GM23338 (cell line): Measurements from ENCODE around the gene LYRM7. TPM values are rescaled to one million over a fixed set of nuclear protein-coding genes. Genes with fewer than 3 reads are reported as not detected.

Experiments
- ATAC-seq: fragments of 200-7000 bp; cut with Tn5 transposase; 3 replicates; pipeline ENCODE4 v1.9.1; 2020
- DNase-seq: peaks from one replicate; pipeline ENCODE4 v3.0.0-alpha.2; 2015; ENCODE audit warnings: low spot score
- H2AFZ ChIP-seq: fragments of 200-600 bp; sonication (generic); 2 replicates; pipeline ENCODE4 v1.8.0; 2016; ENCODE audit warnings: antibody characterized with exemption, mild to moderate bottlenecking, moderate library complexity
- H3F3A ChIP-seq: fragments of 200-600 bp; sonication (generic); replicated peaks from 2 replicates; pipeline ENCODE4 v1.8.0; 2017; ENCODE audit warnings: antibody characterized with exemption, mixed run types, low read depth
- H3K27ac ChIP-seq: fragments of 200-600 bp; sonication (generic); 2 replicates; pipeline ENCODE4 v1.6.1; 2016; ENCODE audit warnings: low read depth
- H3K27me3 ChIP-seq: fragments of 200-600 bp; sonication (generic); 2 replicates; pipeline ENCODE4 v1.8.0; 2016; ENCODE audit warnings: mild to moderate bottlenecking, mixed run types, moderate library complexity; ENCODE audit not compliant: insufficient read depth
- H3K36me3 ChIP-seq: fragments of 200-600 bp; sonication (generic); 2 replicates; pipeline ENCODE4 v1.8.0; 2016; ENCODE audit warnings: mild to moderate bottlenecking; ENCODE audit not compliant: insufficient read depth
- H3K4me1 ChIP-seq: fragments of 200-600 bp; sonication (generic); 2 replicates; pipeline ENCODE4 v1.8.0; 2016; ENCODE audit warnings: mild to moderate bottlenecking, moderate library complexity; ENCODE audit not compliant: insufficient read depth
- H3K4me2 ChIP-seq: fragments of 200-600 bp; sonication (generic); 2 replicates; pipeline ENCODE4 v1.7.1; 2017; ENCODE audit warnings: mixed run types
- H3K4me3 ChIP-seq: fragments of 200-600 bp; sonication (generic); 2 replicates; pipeline ENCODE4 v1.6.1; 2016; ENCODE audit warnings: mixed run types
- H3K79me2 ChIP-seq: fragments of 200-600 bp; sonication (generic); replicated peaks from 2 replicates; pipeline ENCODE4 v1.8.0; 2017; ENCODE audit warnings: mild to moderate bottlenecking; ENCODE audit not compliant: insufficient read depth
- H3K9me2 ChIP-seq: fragments of 200-600 bp; sonication (generic); 2 replicates; pipeline ENCODE4 v1.8.0; 2017; ENCODE audit not compliant: insufficient read depth
- H4K20me1 ChIP-seq: fragments of 200-600 bp; sonication (generic); replicated peaks from 2 replicates; pipeline ENCODE4 v1.8.0; 2017; ENCODE audit warnings: mild to moderate bottlenecking; ENCODE audit not compliant: insufficient read depth
- H3K27ac Mint-ChIP-seq: 2 replicates; pipeline ENCODE4 v1.8.0; 2020; ENCODE audit warnings: inconsistent platforms, mild to moderate bottlenecking, moderate library complexity, mixed read lengths
- H3K27me3 Mint-ChIP-seq: 3 replicates; pipeline ENCODE4 v1.8.0; 2022; ENCODE audit warnings: low read depth, mild to moderate bottlenecking, moderate library complexity, mixed read lengths, inconsistent platforms; ENCODE audit not compliant: insufficient read depth, poor library complexity
- H3K36me3 Mint-ChIP-seq: 3 replicates; pipeline ENCODE4 v1.8.0; 2021; ENCODE audit warnings: low read depth, mild to moderate bottlenecking, inconsistent platforms, moderate library complexity, mixed read lengths
- H3K4me1 Mint-ChIP-seq: 3 replicates; pipeline ENCODE4 v1.8.0; 2020; ENCODE audit warnings: mild to moderate bottlenecking, inconsistent platforms, mixed read lengths
- H3K4me3 Mint-ChIP-seq: 3 replicates; pipeline ENCODE4 v1.8.0; 2021; ENCODE audit warnings: moderate library complexity, mild to moderate bottlenecking, inconsistent platforms, mixed read lengths
- H3K9me3 Mint-ChIP-seq: 3 replicates; pipeline ENCODE4 v1.8.0; 2020; ENCODE audit warnings: moderate library complexity, mild to moderate bottlenecking, inconsistent platforms, mixed read lengths
- CREB1 ChIP-seq: fragments of 250-450 bp; sonication (Bioruptor Pico); IDR thresholded peaks from 2 replicates; pipeline ENCODE4 v1.5.0; 2020; ENCODE audit warnings: low read depth, mild to moderate bottlenecking, moderate library complexity
- EZH2 ChIP-seq: fragments of 200-600 bp; sonication (generic); IDR thresholded peaks from one replicate; pipeline ENCODE4 v1.8.0; 2017; ENCODE audit warnings: antibody characterized with exemption, mild to moderate bottlenecking, low read depth; ENCODE audit not compliant: unreplicated experiment
- EZH2phosphoT487 ChIP-seq: fragments of 200-600 bp; sonication (generic); IDR thresholded peaks from one replicate; pipeline ENCODE4 v1.8.1; 2018; ENCODE audit warnings: antibody characterized with exemption; ENCODE audit not compliant: unreplicated experiment
- JUNB ChIP-seq: IDR thresholded peaks from one replicate; pipeline ENCODE4 v1.6.1; 2016; ENCODE audit warnings: antibody characterized with exemption; ENCODE audit not compliant: unreplicated experiment
- NANOG ChIP-seq: IDR thresholded peaks from 2 replicates; pipeline ENCODE4 v1.6.1; 2016; ENCODE audit warnings: antibody characterized with exemption, borderline replicate concordance
- POLR2AphosphoS5 ChIP-seq: IDR thresholded peaks from 2 replicates; pipeline ENCODE4 v1.6.1; 2016; ENCODE audit warnings: antibody characterized with exemption, low read depth
- STAT1 ChIP-seq: IDR thresholded peaks from one replicate; pipeline ENCODE4 v1.6.1; 2016; ENCODE audit warnings: antibody characterized with exemption; ENCODE audit not compliant: unreplicated experiment
- ZNF114 ChIP-seq: fragments of 250-450 bp; sonication (Bioruptor Pico); IDR thresholded peaks from 2 replicates; pipeline ENCODE4 v1.5.0; 2020; ENCODE audit warnings: mild to moderate bottlenecking, moderate library complexity
- ZNF331 ChIP-seq: fragments of 250-450 bp; sonication (Bioruptor Pico); IDR thresholded peaks from 2 replicates; pipeline ENCODE4 v1.5.0; 2020; ENCODE audit warnings: low read depth, mild to moderate bottlenecking, moderate library complexity
- polyA plus RNA-seq: library from polyadenylated mRNA; unstranded; fragments of >200 nt; fragmentation: Nextera tagmentation; extraction: Ambion mirVana; gene quantifications from 2 replicates; pipeline ENCODE4 v1.2.1, GENCODE V29; 2016
- total RNA-seq: library from RNA; depleted of rRNA; stranded (reverse); fragments of >200 nt; shearing (Covaris generic); gene quantifications from 2 replicates; pipeline ENCODE4 v1.2.3, GENCODE V29; 2014
- TF ChIP-seq, protein P1 (sequence below): IDR thresholded peaks from one replicate; pipeline ENCODE4 v1.6.1; 2018; ENCODE audit warnings: antibody characterized with exemption; ENCODE audit not compliant: unreplicated experiment
- TF ChIP-seq, protein P2 (sequence below): IDR thresholded peaks from 2 replicates; pipeline ENCODE4 v1.6.1; 2016; ENCODE audit warnings: antibody characterized with exemption
- TF ChIP-seq, protein P3 (sequence below), 2 experiments: fragments of 200-600 bp in 1 of 2; sonication (generic) in 1 of 2; conservative IDR thresholded peaks; 2 replicates each; pipeline versions ENCODE4 v1.5.1 to v1.6.1; 2016 to 2017; ENCODE audit warnings: antibody characterized with exemption in 2 of 2, low read depth in 2 of 2, mild to moderate bottlenecking in 2 of 2, moderate library complexity in 1 of 2
- TF ChIP-seq, protein P4 (sequence below): fragments of 250-450 bp; sonication (Bioruptor Pico); IDR thresholded peaks from 2 replicates; pipeline ENCODE4 v1.5.0; 2020; ENCODE audit warnings: mild to moderate bottlenecking, moderate library complexity

LYRM7 gene
- total and polyA plus RNA-seq, 2 experiments from 2014 or later: 11.3 to 34.8 TPM

DNA sequence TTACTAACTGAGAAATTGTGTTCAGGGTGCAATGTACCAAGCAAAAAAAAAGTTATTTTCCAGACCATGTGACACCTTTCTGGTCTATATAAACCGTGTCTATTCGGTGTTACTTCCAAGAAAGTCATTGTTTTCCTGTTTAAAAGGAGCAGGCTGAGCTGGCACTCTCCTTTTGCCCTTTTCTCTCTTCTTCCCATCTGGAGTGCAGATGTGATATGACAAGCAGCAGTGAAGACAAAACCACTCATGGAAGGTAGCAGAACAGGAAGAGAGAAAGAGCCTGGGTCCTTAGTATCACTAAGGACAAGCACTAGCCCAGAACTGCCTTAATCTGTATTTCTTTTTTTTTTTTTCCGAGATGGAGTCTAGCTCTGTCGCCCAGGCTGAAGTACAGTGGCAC is 25.6 kb downstream of the LYRM7 start:
- Histone ChIP-seq H4K20me1 (no peaks in the 10 kb centered on the region), H3K79me2 (no peaks in the 10 kb centered on the region), H3K36me3 (no peaks in the 10 kb centered on the region), H3K4me1 (no peaks in the 10 kb centered on the region; the same call in 1 of the 2 replicates), H2AFZ (no peak overlapping the region), H3K9me2 (no peaks in the 10 kb centered on the region), H3K27ac (no peak overlapping the region), H3K4me3 (no peak overlapping the region), H3K27me3 (no peaks in the 10 kb centered on the region), H3K4me2 (no peak overlapping the region), H3F3A (no peaks in the 10 kb centered on the region)
- no peak overlapping the region for H3K4me3 Mint-ChIP-seq
- H3K27me3 Mint-ChIP-seq: peaks cover 5% of the 10 kb centered on the region
- no peak for DNase-seq
- no peak overlapping the region for H3K27ac Mint-ChIP-seq
- H3K9me3 Mint-ChIP-seq: no peaks in the 10 kb centered on the region
- peaks cover 11% of the 10 kb centered on the region; the same call in 2 of the 3 replicates for H3K4me1 Mint-ChIP-seq
- H3K36me3 Mint-ChIP-seq: no peaks in the 10 kb centered on the region
- TF ChIP-seq STAT1 (no peak), JUNB (no peak), EZH2phosphoT487 (no peak), ZNF331 (CRISPR knock-in tag) (no peak), EZH2 (no peak), ZNF114 (CRISPR knock-in tag) (no peak), CREB1 (CRISPR knock-in tag) (no peak), POLR2AphosphoS5 (no peak), NANOG (no peak)
- TF ChIP-seq, protein P1, sequence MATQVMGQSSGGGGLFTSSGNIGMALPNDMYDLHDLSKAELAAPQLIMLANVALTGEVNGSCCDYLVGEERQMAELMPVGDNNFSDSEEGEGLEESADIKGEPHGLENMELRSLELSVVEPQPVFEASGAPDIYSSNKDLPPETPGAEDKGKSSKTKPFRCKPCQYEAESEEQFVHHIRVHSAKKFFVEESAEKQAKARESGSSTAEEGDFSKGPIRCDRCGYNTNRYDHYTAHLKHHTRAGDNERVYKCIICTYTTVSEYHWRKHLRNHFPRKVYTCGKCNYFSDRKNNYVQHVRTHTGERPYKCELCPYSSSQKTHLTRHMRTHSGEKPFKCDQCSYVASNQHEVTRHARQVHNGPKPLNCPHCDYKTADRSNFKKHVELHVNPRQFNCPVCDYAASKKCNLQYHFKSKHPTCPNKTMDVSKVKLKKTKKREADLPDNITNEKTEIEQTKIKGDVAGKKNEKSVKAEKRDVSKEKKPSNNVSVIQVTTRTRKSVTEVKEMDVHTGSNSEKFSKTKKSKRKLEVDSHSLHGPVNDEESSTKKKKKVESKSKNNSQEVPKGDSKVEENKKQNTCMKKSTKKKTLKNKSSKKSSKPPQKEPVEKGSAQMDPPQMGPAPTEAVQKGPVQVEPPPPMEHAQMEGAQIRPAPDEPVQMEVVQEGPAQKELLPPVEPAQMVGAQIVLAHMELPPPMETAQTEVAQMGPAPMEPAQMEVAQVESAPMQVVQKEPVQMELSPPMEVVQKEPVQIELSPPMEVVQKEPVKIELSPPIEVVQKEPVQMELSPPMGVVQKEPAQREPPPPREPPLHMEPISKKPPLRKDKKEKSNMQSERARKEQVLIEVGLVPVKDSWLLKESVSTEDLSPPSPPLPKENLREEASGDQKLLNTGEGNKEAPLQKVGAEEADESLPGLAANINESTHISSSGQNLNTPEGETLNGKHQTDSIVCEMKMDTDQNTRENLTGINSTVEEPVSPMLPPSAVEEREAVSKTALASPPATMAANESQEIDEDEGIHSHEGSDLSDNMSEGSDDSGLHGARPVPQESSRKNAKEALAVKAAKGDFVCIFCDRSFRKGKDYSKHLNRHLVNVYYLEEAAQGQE: no peak
- TF ChIP-seq, protein P2, sequence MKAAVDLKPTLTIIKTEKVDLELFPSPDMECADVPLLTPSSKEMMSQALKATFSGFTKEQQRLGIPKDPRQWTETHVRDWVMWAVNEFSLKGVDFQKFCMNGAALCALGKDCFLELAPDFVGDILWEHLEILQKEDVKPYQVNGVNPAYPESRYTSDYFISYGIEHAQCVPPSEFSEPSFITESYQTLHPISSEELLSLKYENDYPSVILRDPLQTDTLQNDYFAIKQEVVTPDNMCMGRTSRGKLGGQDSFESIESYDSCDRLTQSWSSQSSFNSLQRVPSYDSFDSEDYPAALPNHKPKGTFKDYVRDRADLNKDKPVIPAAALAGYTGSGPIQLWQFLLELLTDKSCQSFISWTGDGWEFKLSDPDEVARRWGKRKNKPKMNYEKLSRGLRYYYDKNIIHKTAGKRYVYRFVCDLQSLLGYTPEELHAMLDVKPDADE: no peak
- TF ChIP-seq, protein P3, sequence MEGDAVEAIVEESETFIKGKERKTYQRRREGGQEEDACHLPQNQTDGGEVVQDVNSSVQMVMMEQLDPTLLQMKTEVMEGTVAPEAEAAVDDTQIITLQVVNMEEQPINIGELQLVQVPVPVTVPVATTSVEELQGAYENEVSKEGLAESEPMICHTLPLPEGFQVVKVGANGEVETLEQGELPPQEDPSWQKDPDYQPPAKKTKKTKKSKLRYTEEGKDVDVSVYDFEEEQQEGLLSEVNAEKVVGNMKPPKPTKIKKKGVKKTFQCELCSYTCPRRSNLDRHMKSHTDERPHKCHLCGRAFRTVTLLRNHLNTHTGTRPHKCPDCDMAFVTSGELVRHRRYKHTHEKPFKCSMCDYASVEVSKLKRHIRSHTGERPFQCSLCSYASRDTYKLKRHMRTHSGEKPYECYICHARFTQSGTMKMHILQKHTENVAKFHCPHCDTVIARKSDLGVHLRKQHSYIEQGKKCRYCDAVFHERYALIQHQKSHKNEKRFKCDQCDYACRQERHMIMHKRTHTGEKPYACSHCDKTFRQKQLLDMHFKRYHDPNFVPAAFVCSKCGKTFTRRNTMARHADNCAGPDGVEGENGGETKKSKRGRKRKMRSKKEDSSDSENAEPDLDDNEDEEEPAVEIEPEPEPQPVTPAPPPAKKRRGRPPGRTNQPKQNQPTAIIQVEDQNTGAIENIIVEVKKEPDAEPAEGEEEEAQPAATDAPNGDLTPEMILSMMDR (conservative IDR thresholded peaks at IDR 0.05; ENCODE audit: low read depth in 2 of 2): no peak
- TF ChIP-seq, protein P4, sequence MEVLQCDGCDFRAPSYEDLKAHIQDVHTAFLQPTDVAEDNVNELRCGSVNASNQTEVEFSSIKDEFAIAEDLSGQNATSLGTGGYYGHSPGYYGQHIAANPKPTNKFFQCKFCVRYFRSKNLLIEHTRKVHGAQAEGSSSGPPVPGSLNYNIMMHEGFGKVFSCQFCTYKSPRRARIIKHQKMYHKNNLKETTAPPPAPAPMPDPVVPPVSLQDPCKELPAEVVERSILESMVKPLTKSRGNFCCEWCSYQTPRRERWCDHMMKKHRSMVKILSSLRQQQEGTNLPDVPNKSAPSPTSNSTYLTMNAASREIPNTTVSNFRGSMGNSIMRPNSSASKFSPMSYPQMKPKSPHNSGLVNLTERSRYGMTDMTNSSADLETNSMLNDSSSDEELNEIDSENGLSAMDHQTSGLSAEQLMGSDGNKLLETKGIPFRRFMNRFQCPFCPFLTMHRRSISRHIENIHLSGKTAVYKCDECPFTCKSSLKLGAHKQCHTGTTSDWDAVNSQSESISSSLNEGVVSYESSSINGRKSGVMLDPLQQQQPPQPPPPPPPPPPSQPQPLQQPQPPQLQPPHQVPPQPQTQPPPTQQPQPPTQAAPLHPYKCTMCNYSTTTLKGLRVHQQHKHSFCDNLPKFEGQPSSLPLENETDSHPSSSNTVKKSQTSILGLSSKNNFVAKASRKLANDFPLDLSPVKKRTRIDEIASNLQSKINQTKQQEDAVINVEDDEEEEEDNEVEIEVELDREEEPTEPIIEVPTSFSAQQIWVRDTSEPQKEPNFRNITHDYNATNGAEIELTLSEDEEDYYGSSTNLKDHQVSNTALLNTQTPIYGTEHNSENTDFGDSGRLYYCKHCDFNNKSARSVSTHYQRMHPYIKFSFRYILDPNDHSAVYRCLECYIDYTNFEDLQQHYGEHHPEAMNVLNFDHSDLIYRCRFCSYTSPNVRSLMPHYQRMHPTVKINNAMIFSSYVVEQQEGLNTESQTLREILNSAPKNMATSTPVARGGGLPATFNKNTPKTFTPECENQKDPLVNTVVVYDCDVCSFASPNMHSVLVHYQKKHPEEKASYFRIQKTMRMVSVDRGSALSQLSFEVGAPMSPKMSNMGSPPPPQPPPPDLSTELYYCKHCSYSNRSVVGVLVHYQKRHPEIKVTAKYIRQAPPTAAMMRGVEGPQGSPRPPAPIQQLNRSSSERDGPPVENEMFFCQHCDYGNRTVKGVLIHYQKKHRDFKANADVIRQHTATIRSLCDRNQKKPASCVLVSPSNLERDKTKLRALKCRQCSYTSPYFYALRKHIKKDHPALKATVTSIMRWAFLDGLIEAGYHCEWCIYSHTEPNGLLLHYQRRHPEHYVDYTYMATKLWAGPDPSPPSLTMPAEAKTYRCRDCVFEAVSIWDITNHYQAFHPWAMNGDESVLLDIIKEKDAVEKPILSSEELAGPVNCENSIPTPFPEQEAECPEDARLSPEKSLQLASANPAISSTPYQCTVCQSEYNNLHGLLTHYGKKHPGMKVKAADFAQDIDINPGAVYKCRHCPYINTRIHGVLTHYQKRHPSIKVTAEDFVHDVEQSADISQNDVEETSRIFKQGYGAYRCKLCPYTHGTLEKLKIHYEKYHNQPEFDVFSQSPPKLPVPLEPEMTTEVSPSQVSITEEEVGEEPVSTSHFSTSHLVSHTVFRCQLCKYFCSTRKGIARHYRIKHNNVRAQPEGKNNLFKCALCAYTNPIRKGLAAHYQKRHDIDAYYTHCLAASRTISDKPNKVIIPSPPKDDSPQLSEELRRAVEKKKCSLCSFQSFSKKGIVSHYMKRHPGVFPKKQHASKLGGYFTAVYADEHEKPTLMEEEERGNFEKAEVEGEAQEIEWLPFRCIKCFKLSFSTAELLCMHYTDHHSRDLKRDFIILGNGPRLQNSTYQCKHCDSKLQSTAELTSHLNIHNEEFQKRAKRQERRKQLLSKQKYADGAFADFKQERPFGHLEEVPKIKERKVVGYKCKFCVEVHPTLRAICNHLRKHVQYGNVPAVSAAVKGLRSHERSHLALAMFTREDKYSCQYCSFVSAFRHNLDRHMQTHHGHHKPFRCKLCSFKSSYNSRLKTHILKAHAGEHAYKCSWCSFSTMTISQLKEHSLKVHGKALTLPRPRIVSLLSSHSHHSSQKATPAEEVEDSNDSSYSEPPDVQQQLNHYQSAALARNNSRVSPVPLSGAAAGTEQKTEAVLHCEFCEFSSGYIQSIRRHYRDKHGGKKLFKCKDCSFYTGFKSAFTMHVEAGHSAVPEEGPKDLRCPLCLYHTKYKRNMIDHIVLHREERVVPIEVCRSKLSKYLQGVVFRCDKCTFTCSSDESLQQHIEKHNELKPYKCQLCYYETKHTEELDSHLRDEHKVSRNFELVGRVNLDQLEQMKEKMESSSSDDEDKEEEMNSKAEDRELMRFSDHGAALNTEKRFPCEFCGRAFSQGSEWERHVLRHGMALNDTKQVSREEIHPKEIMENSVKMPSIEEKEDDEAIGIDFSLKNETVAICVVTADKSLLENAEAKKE (CRISPR knock-in tag): no peak
- no peak for ATAC-seq
